Epithelial cell of alveolus of lung (primary cell): Measurements from ENCODE around the gene C4orf46. TPM values are rescaled to one million over a fixed set of nuclear protein-coding genes. Genes with fewer than 3 reads are reported as not detected.

Experiments
- total RNA-seq: library from RNA; depleted of rRNA; stranded (reverse); fragments of >200 nt; gene quantifications from 2 replicates; pipeline ENCODE4 v1.2.1, GENCODE V29; 2015

C4orf46 gene
- total RNA-seq: 7.6 and 16.9 TPM in 2 replicates

DNA sequence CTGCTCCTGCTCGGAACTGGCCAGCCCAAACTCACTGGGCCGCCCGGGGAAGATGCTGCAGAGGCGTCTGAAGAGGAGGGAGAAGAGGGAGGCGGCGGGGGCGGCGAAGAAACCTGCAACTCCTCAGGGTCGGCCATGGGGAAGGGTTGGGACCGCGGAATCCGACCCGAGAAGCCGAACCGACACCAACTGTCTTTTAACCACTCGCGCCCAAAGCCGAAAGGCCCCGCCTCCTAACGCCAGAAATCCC, at the start of gene C4orf46:
Gene C4orf46 (minus strand): TSS at position 223 of the 250 bp plus-strand sequence. CDS start 86 bp downstream, at position 137.

DNA sequence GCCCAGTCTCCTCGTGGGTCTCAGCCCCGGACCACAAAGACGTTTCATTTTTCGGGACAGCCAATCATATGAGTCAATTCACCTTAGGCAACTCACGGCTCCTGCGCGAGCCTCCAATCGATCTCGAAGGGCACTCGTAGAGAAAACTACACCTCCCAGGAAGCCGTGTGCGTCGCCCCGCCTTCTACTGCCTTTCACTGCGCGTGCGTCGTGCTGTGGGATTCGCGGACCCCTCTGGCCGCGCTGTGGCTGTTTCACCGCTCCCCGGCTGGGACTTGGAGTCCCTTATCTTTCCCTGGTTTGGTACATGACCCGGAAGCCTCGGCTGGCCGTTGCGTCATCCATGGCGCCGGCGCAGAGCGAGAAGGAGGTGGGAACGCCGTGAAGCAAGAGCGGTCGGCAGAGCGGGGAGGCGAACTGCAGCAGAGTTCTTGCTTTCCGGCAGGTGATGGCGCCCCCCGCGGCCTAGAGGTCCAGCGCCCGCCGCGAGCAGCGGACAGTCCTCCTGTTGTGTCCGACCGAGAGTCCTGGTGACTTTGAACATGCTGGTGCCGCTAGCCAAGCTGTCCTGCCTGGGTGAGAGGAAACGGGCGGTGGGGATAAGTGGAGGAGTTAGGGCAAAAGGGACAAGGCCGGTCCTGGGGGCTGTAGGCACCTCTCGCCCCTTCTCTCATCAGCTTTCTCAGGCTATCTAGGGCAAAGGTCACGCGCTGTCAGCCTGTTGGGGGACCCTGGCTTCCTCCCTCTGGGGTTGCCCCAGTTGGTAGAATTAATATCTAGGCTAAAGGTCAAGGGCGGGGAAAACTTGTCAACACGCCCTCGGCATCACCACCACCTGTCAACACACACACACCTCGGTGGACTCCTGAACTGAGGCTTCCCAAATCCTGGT, 474 bp upstream of the C4orf46 start, which contains the start of gene ETFDH:
Gene ETFDH (plus strand): TSS at position 382 of the 892 bp plus-strand sequence. CDS start 161 bp downstream, at position 543.

Other genes with a start within 250 kb of the C4orf46 start
- not detected in 2 replicates for gene RXFP1, start 150.0 kb downstream of the C4orf46 start, total RNA-seq
- gene ETFDH, start 409 bp upstream of the C4orf46 start, total RNA-seq: 8.8 and 10.9 TPM in 2 replicates
- 23.8 and 30.2 TPM in 2 replicates for gene PPID, start 51.5 kb upstream of the C4orf46 start, total RNA-seq
- 9.3 and 12.0 TPM in 2 replicates for gene FNIP2, start 97.1 kb upstream of the C4orf46 start, total RNA-seq